ENCODE data around the gene NOP9.

Gene NOP9

GRCh38 chr14:24262821-24263733, 36.6 kb upstream of the NOP9 start, which contains the start of gene TGM1:
TSS of gene TGM1 (minus strand) at chr14:24263177. CDS start at chr14:24262352, 825 bp downstream.
- no peak for DNase-seq (ENCODE audit: low read depth in 1 of 2, low spot score in 1 of 2)

- DNase-seq (ENCODE audit: low read depth in 1 of 2, low spot score in 1 of 2), result no peak
These were observed 35.8 kb upstream of the NOP9 start for GRCh38 chr14:24263848-24264247.

- DNase-seq (ENCODE audit: low read depth in 1 of 2, low spot score in 1 of 2), result no peak
These were observed 35.4 kb upstream of the NOP9 start for GRCh38 chr14:24264298-24264697.

GRCh38 chr14:24266344-24267244, 33.1 kb upstream of the NOP9 start:
- no peak for DNase-seq (ENCODE audit: low read depth in 1 of 2, low spot score in 1 of 2)

- DNase-seq (ENCODE audit: low read depth in 1 of 2, low spot score in 1 of 2), result no peak
These were observed 32.1 kb upstream of the NOP9 start for GRCh38 chr14:24267516-24267915.

- no peak for DNase-seq (ENCODE audit: low read depth in 1 of 2, low spot score in 1 of 2)
These were observed 31.4 kb upstream of the NOP9 start for GRCh38 chr14:24268225-24268624.

GRCh38 chr14:24269368-24269767, 30.3 kb upstream of the NOP9 start:
- no peak for DNase-seq (ENCODE audit: low read depth in 1 of 2, low spot score in 1 of 2)

- DNase-seq (ENCODE audit: low read depth in 1 of 2, low spot score in 1 of 2), result no peak
These were observed 29.6 kb upstream of the NOP9 start for GRCh38 chr14:24269910-24270536.

- DNase-seq (ENCODE audit: low read depth in 1 of 2, low spot score in 1 of 2), result no peak
These were observed 29.0 kb upstream of the NOP9 start for GRCh38 chr14:24270537-24271133.

GRCh38 chr14:24271134-24271833, 28.4 kb upstream of the NOP9 start, which contains the start of gene RABGGTA:
TSS of gene RABGGTA (minus strand) at chr14:24271597. CDS start at chr14:24271115, 482 bp downstream.
- peak; percentile 82 to 83 for DNase-seq (ENCODE audit: low read depth in 1 of 2, low spot score in 1 of 2)

- no peak for DNase-seq (ENCODE audit: low read depth in 1 of 2, low spot score in 1 of 2)
These were observed 27.8 kb upstream of the NOP9 start for GRCh38 chr14:24271834-24272263.

- no peak for DNase-seq (ENCODE audit: low read depth in 1 of 2, low spot score in 1 of 2)
These were observed 27.2 kb upstream of the NOP9 start for GRCh38 chr14:24272467-24272866.

- no peak for DNase-seq (ENCODE audit: low read depth in 1 of 2, low spot score in 1 of 2)
These were observed 26.1 kb upstream of the NOP9 start for GRCh38 chr14:24273422-24273998.

- DNase-seq (ENCODE audit: low read depth in 1 of 2, low spot score in 1 of 2), result no peak
These were observed 25.5 kb upstream of the NOP9 start for GRCh38 chr14:24274101-24274543.

GRCh38 chr14:24277071-24277470, 22.6 kb upstream of the NOP9 start:
- DNase-seq (ENCODE audit: low read depth in 1 of 2, low spot score in 1 of 2), result no peak

GRCh38 chr14:24277606-24278321, 21.9 kb upstream of the NOP9 start:
- DNase-seq (ENCODE audit: low read depth in 1 of 2, low spot score in 1 of 2), result no peak

GRCh38 chr14:24278424-24278823, 21.2 kb upstream of the NOP9 start:
- DNase-seq (ENCODE audit: low read depth in 1 of 2, low spot score in 1 of 2), result no peak

- peak in 1 of 2 donors; percentile 30 for DNase-seq (ENCODE audit: low read depth in 1 of 2, low spot score in 1 of 2)
These were observed 20.1 kb upstream of the NOP9 start for GRCh38 chr14:24279301-24280186.
